GM21515 (cell line): ENCODE measurements around the gene SPOCK2.
"Not testable (repeated sequence)": the region's sequence is repeated elsewhere in the genome, so short reads cannot be mapped to it uniquely, and the experiment has no call there.

Experiments
- ATAC-seq: cut with Tn5 transposase; IDR thresholded peaks from one replicate; pipeline ENCODE4 v1.9.1; 2021; ENCODE audit not compliant: unreplicated experiment

Gene SPOCK2, protein sequence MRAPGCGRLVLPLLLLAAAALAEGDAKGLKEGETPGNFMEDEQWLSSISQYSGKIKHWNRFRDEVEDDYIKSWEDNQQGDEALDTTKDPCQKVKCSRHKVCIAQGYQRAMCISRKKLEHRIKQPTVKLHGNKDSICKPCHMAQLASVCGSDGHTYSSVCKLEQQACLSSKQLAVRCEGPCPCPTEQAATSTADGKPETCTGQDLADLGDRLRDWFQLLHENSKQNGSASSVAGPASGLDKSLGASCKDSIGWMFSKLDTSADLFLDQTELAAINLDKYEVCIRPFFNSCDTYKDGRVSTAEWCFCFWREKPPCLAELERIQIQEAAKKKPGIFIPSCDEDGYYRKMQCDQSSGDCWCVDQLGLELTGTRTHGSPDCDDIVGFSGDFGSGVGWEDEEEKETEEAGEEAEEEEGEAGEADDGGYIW

GRCh38 chr10:72087969-72088888 lies at the start of gene SPOCK2:
SPOCK2 (minus strand) TSS chr10:72088551; CDS start chr10:72088328, 223 bp downstream.
- ATAC-seq: no peak

DNA sequence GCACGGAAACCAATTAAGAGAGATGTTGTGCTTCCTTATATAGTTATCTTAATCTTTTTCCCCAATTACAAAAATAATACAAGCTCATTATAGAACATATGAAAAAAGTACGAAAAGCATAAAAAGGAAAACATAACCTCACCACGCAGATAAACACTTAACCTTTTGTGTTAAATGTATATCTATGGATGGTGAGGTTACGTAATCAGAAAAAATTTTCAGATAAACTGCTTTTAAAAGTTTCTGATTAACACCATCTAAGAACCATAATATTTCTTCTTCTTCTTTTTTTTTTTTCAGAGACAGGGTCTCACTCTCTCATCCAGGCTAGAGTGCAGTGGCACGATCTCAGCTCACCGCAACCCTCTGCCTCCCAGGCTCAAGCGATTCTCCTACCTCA lies 49.2 kb upstream of the SPOCK2 start:
- ATAC-seq: no peak

GRCh38 chr10:72136225-72136624 lies 47.9 kb upstream of the SPOCK2 start:
- not testable (repeated sequence) for ATAC-seq

DNA sequence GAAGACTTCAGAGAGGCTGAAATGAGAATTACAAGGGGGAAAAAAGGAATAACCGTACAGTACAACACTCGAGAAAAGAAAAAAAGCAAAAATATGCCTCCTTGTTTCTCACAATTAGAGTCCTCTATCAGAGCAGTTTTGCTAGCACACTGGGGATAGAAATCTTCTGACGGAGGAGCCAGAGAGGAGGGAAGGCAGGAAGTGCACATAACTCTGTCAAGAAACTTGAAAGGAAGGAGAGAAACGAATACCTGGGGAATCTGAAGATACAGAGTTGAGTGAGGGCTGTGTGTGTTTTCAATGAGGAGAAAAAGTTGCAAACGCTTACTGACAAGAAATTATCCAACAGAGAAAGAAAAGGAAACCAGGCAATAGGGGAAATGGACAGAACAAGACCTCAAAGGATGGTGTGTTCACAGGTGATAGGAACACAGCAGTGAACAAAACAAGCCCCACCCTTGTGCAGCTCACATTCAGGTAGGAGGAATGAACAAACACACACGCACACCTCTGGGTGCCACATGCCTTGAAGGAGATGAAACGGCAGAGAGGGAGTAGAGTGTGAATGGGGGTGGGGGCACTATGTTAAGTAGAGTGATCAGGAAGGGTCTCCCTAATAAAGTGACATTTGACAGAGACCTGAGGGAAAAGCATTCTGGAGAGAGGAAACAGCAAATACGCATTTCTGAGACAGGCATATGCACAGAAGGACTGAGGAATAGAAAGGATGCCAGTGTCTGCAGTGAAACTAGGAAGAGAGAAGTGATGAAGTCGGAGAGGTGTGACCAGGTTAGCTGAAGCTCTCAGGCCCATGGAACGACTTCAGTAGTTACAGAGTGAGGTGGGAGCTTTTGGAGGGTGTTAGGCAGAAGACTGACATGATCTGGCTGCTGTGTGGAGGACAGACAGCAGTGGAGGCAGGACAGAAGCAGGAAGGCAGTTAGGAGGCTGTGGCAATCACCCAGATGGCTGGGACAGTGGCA lies 46.7 kb upstream of the SPOCK2 start:
- no peak for ATAC-seq

- ATAC-seq: peak; percentile 62
These were observed 45.2 kb upstream of the SPOCK2 start for GRCh38 chr10:72133517-72133916.

DNA sequence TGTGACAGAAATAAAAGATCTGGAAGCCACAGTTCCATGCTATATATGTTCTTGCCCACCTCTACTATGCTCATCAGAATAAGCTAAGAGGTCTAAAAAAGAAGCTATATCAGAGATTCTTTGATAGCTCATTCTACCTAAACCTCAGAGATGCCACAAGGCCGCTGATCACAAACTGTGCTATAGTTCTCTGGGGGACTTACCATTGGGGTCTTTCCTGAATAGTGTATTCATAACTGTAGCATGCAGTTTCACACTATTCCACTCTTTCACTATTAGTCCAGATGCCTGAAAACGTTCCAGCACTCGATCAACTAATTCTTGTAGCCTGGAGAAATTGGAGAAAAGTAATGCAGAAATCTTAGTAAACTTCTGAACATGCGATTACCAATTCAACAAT lies 44.5 kb upstream of the SPOCK2 start:
- ATAC-seq: no peak

GRCh38 chr10:72127571-72127970 lies 39.2 kb upstream of the SPOCK2 start:
- ATAC-seq: no peak

DNA sequence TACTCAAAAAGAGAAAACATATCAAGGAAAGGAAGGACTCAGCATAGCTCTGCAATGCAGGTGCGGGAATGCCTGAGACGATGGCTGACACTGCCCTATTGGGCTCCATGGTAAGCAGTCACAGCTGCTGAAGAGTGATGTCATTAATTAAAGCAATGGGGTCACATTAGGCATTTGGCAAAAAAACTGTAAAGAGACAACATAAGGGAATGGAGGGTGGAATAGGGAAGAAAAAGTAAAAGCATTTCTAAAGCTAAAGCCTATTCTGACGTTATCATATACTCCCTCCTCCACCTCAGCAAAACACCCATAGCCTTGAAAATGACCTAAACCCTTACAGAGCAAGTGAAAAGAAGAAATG lies 38.5 kb upstream of the SPOCK2 start:
- no peak for ATAC-seq

DNA sequence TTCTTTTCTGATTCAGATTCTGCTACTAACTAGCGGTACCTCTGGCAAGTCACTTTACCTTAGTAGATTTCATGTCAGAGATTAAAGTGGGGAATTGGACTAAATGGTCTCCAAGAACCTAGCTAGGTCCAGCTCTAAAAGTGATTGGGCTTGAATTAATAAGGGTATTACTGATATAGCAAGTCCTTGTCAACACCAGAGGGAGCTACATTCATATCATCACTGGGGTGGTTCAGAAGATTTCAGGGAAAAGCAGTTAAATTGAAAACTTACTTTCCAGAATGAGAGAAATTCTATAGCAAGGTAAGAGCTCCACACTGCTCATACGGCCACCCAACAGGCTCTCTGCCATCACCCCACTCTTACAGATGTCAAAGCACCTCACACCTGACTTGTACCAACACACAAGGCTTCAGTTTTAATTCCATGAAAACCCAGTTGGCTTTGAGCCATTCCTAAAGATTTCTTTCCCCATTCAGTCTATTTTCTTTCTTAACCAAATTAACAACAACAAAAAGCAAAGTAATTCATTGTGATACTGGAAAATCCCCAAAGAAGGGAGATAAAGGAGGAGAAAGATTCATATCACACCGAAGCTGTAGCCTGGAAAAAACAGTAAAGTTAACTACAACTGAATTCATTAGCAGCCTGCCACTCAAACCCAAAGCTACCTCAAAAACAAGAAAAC lies 38.0 kb upstream of the SPOCK2 start:
- ATAC-seq: no peak

- no peak for ATAC-seq
These were observed 36.6 kb upstream of the SPOCK2 start for GRCh38 chr10:72124989-72125388.

DNA sequence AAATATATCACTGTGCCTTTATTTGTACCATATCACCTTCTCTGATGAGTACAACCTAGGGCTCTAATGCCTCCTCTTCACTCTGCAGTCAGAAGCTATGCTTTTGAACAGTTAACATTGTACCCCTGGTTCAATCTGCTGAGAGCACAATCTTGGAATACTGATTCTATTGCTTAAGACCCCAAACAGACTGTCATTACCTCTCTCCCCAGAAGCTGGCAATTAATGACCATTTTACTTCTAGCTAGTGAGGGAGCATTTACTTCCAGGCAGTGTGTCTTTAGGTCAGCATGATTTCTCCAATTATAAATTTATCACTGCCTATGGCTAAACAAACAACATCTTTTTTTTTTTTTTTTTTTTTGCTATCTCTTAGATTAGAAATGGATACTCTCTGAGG lies 36.0 kb upstream of the SPOCK2 start:
- no peak for ATAC-seq

DNA sequence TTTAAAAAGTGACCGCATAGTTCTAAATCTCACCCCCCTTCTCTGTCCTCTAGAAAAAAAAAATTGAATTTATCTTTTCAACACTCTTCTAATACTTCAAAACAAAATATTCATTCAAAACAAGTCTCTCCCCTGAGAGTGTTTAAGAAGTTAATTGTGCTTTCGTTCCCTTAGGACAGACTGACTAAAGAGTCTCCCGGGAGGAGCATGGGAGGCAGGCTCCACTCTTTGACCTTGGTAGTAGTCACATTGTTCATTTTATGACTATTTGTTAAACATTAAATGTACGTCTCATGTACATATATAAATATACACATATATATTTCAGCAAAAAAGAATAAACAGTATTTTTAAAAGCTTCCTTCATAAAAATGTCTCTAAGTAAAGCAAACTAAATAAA lies 35.3 kb upstream of the SPOCK2 start:
- ATAC-seq: no peak

DNA sequence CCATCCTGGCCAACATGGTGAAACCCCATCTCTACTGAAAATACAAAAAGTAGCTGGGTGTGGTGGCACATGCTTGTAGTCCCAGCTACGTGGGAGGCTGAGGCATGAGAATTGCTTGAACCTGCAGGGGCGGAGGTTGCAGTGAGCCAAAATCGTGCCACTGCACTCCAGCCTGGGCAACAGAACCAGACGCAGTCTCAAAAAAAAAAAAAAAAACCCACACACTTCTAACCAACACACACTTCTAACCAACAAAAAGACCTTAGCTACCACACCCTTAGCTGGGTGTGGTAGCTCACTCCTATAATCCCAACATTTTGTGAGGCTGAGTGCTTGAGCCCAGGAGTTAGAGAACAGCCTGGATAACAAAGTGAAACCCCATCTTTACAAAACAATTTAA lies 33.9 kb upstream of the SPOCK2 start:
- no peak for ATAC-seq

DNA sequence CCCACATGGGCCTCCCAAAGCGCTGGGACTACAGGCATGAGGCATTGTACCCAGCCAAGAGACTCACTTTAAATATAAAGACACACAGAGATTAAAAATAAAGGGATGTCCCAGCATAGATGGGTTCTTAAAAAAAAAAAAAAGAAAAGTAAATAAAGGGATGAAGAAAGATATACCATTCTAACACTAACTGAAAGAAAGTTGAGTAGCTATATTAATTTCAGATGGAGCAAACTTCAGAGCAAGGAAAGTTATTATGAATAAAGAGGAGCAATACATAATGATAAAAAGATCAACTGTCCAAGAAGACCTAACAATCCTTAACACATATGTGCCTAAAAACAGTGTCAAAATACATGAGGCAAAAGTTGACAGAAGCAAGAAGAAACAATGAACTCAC lies 33.0 kb upstream of the SPOCK2 start:
- ATAC-seq: no peak

GRCh38 chr10:72116372-72116771 lies 28.0 kb upstream of the SPOCK2 start:
- ATAC-seq: no peak

- no peak for ATAC-seq
These were observed 26.5 kb upstream of the SPOCK2 start for GRCh38 chr10:72114706-72115450.

DNA sequence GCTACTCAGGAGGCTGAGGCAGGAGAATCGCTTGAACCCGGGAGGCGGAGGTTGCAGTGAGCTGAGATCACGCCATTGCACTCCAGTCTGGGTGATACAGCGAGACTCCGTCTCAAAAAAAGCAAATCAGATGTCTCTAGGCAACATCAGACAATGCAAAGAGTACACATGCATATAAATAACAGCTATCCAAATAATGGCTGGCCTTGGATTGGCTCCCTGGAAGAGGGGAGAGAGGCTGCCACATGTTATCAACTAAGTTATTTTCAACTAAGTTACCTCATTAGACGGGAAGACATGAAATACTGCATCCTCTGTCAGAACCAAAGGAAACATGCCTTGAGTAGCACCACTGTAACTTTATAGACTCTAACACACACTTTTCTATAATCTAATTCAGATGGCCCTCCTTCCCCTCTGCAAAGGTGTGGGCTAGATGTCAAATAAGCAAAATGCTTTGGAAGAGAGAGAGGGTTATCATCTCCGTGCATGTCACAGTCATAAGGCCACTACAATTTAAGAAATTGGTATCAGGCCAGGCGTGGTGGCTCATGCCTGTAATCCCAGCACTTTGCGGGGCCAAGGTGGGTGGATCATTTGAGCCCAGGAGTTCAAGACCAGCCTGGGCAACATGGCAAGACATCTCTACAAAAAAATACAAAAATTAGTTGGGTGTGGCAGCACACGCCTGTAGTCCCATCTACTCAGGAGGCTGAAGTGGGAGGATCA lies 22.5 kb upstream of the SPOCK2 start:
- ATAC-seq: no peak

DNA sequence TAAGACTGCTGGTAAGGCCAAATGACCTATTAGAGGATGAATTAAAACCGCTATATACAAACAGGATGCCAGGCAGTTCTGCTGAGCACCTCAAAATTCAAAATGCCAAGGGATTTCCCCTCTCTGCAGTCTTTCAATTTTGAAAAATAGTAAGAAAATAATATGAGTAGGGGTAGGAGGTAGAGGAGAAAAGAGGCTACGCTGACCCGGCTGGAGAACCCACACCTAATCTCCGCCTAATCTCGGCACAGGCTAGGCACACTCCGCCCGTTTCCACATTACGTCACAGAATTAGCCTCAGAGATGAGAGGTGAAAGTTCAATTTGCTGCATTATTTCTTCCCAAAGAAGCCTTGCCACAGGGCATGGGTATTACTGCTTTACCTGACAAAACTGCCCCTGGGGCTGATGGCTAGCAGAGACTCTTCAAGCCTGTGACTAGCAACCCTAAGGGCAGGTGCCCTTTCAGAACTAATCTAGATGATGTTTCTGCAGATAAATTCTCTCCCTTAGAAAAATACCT lies 21.3 kb upstream of the SPOCK2 start:
- no peak for ATAC-seq
